Spleen (tissue), 7 donors: ENCODE measurements around the gene PFKM.

Experiments used
- CTCF ChIP-seq, 11 experiments: fragments of 200-600 bp in 7 of 11; fragments of 450-650 bp in 4 of 11; sonication (generic) in 4 of 11; IDR thresholded peaks in 8 of 11; conservative IDR thresholded peaks in 3 of 11; 1 replicate in 7 of 11; 2 replicates in 4 of 11; pipeline versions ENCODE4 v1.4.0 to v1.8.0; 2016 to 2021; ENCODE audit warnings: antibody characterized with exemption in 11 of 11, inconsistent platforms in 4 of 11, mild to moderate bottlenecking in 1 of 11
- POLR2A ChIP-seq, 3 donors: fragments of 450-650 bp; IDR thresholded peaks; one replicate each; pipeline ENCODE4 v1.5.1; 2017; ENCODE audit warnings: antibody characterized with exemption in 3 of 3, mild to moderate bottlenecking in 1 of 3
- donor health status: DM: no; HTN: no; CAD: no; lungs with moderate emphysema.
- donor health status: DM: no; HTN: no; CAD: no.
- donor health status: DM: no; HTN: no; CAD: no.

- TF ChIP-seq CTCF (IDR thresholded peaks at IDR 0.05 in 8 of 11, conservative IDR thresholded peaks at IDR 0.05 in 3 of 11) (no peak), POLR2A (IDR thresholded peaks at IDR 0.05) (no peak)
Observed at GRCh38 chr12:48169011-48169410, 49.8 kb downstream of the PFKM start.
